NCI-H510A treated with DMSO at 0.1 percent for 48 hours (cell line): ENCODE data around the gene MRPL36.
"Not testable (repeated sequence)": the region's sequence is repeated elsewhere in the genome, so short reads cannot be mapped to it uniquely, and the experiment has no call there.

Source experiments
- DNase-seq: peaks from one replicate; lab custom pipeline; 2025; lab: John Stamatoyannopoulos, UW

MRPL36 gene

GRCh38 chr5:1815071-1815786 lies 15.6 kb upstream of the MRPL36 start:
- no peak for DNase-seq

- DNase-seq = no peak
These were observed 14.8 kb upstream of the MRPL36 start for GRCh38 chr5:1814183-1815020.

- DNase-seq = no peak
These were observed 11.0 kb upstream of the MRPL36 start for GRCh38 chr5:1810581-1811101.

GRCh38 chr5:1809416-1810035 lies 9.9 kb upstream of the MRPL36 start:
- no peak for DNase-seq

GRCh38 chr5:1808439-1808838 lies 8.8 kb upstream of the MRPL36 start:
- no peak for DNase-seq

GRCh38 chr5:1807451-1808185 lies 8.0 kb upstream of the MRPL36 start:
- no peak for DNase-seq

- DNase-seq = no peak
These were observed 7.3 kb upstream of the MRPL36 start for GRCh38 chr5:1806974-1807373.

- DNase-seq = no peak
These were observed 6.6 kb upstream of the MRPL36 start for GRCh38 chr5:1806199-1806598.

GRCh38 chr5:1805736-1806135 lies 6.1 kb upstream of the MRPL36 start:
- no peak for DNase-seq

GRCh38 chr5:1805326-1805725 lies 5.7 kb upstream of the MRPL36 start:
- DNase-seq = no peak

GRCh38 chr5:1804001-1804690 lies 4.5 kb upstream of the MRPL36 start:
- no peak for DNase-seq

GRCh38 chr5:1803192-1803591 lies 3.6 kb upstream of the MRPL36 start:
- no peak for DNase-seq

GRCh38 chr5:1801967-1802295 lies 2.3 kb upstream of the MRPL36 start:
- no peak for DNase-seq

GRCh38 chr5:1801222-1801966 lies 1.8 kb upstream of the MRPL36 start, which contains the start of gene NDUFS6:
NDUFS6 (plus strand) TSS chr5:1801407; CDS start chr5:1801418, 11 bp downstream.
- peak; percentile 76 for DNase-seq

GRCh38 chr5:1800472-1801221 lies 1.0 kb upstream of the MRPL36 start:
- peak; percentile 72 for DNase-seq

GRCh38 chr5:1799110-1799601 lies 481 bp downstream of the MRPL36 start:
- peak; percentile 9 for DNase-seq

- not testable (repeated sequence) for DNase-seq
These were observed 1.0 kb downstream of the MRPL36 start for GRCh38 chr5:1798589-1798988.

GRCh38 chr5:1797855-1798254 lies 1.8 kb downstream of the MRPL36 start:
- DNase-seq = no peak

- no peak for DNase-seq
These were observed 2.4 kb downstream of the MRPL36 start for GRCh38 chr5:1797103-1797800.
